Fibroblast of lung (primary cell): ENCODE data around the gene ZBTB16. TPM values are rescaled to one million over a fixed set of nuclear protein-coding genes. Genes with fewer than 3 reads are reported as not detected.

Source experiments
- DNase-seq, 2 donors: peaks; one replicate each; pipeline versions ENCODE4 v3.0.0 to v3.0.0-alpha.2; 2010; ENCODE audit warnings: low read depth in 2 of 2
- H2AFZ ChIP-seq: 2 replicates; pipeline ENCODE4 v1.5.1; 2012; ENCODE audit warnings: low read length, control low read depth, inconsistent platforms
- H3K27ac ChIP-seq: 2 replicates; pipeline ENCODE4 v1.5.1; 2011; ENCODE audit warnings: low read length, control low read depth; ENCODE audit not compliant: insufficient read depth
- H3K27me3 ChIP-seq: 2 replicates; pipeline ENCODE4 v1.5.1; 2011; ENCODE audit warnings: mild to moderate bottlenecking, low read length; ENCODE audit not compliant: control insufficient read depth, insufficient read depth
- H3K36me3 ChIP-seq: 2 replicates; pipeline ENCODE4 v1.5.1; 2011; ENCODE audit warnings: low read length; ENCODE audit not compliant: control insufficient read depth, insufficient read depth
- H3K4me1 ChIP-seq: 2 replicates; pipeline ENCODE4 v1.5.1; 2011; ENCODE audit warnings: low read length; ENCODE audit not compliant: control insufficient read depth, insufficient read depth; ENCODE audit errors: extremely low read depth
- H3K4me2 ChIP-seq: 2 replicates; pipeline ENCODE4 v1.5.1; 2011; ENCODE audit warnings: low read length, control low read depth; ENCODE audit not compliant: insufficient read depth; ENCODE audit errors: extremely low read depth
- H3K4me3 ChIP-seq, 4 experiments: fragments of 200-600 bp in 1 of 4; sonication (generic) in 1 of 4; replicated peaks in 1 of 4; 2 replicates each; pipeline ENCODE4 v1.5.1; 2011 to 2016; ENCODE audit warnings: low read length in 4 of 4, low read depth in 3 of 4, mild to moderate bottlenecking in 3 of 4, control low read depth in 2 of 4, inconsistent platforms in 1 of 4, mixed read lengths in 1 of 4; ENCODE audit not compliant: insufficient read depth in 1 of 4; ENCODE audit errors: control extremely low read depth in 1 of 4
- H3K79me2 ChIP-seq: 2 replicates; pipeline ENCODE4 v1.5.1; 2012; ENCODE audit warnings: mild to moderate bottlenecking, low read length, inconsistent platforms; ENCODE audit not compliant: control insufficient read depth, insufficient read depth
- H3K9ac ChIP-seq: 2 replicates; pipeline ENCODE4 v1.5.1; 2011; ENCODE audit warnings: mild to moderate bottlenecking, low read length, control low read depth; ENCODE audit not compliant: insufficient read depth
- H3K9me3 ChIP-seq: 2 replicates; pipeline ENCODE4 v1.5.1; 2012; ENCODE audit warnings: low read depth, low read length; ENCODE audit not compliant: control insufficient read depth, insufficient read depth
- H4K20me1 ChIP-seq: 2 replicates; pipeline ENCODE4 v1.5.1; 2011; ENCODE audit warnings: low read length; ENCODE audit not compliant: control insufficient read depth, insufficient read depth; ENCODE audit errors: extremely low read depth
- EZH2 ChIP-seq: IDR thresholded peaks from 2 replicates; pipeline ENCODE4 v1.5.1; 2012; ENCODE audit warnings: low read length, control low read depth, mild to moderate bottlenecking; ENCODE audit errors: missing control alignments
- polyA plus RNA-seq, 2 donors: library from polyadenylated mRNA; depleted of rRNA in 1 of 2; stranded (reverse) in 1 of 2; unstranded in 1 of 2; fragments of >200 nt; gene quantifications; 2 replicates each; pipeline ENCODE4 v1.2.1, GENCODE V29; 2011 to 2012; ENCODE audit warnings: missing spikeins in 1 of 2
- total RNA-seq: library from RNA; depleted of rRNA; stranded (reverse); fragments of >200 nt; gene quantifications from 2 replicates; pipeline ENCODE4 v1.2.1, GENCODE V29; 2014
- TF ChIP-seq, protein P1 (sequence below), 2 donors: IDR thresholded peaks in 1 of 2; conservative IDR thresholded peaks in 1 of 2; 1 replicate in 1 of 2; 2 replicates in 1 of 2; pipeline ENCODE4 v1.5.1; 2011 to 2012; ENCODE audit warnings: low read length in 2 of 2, control low read depth in 1 of 2, inconsistent platforms in 1 of 2, low read depth in 1 of 2, mild to moderate bottlenecking in 1 of 2

ZBTB16 gene
- total and polyA plus RNA-seq, 2 donors (not counting 1 experiment from before 2014, with no cell fraction given), result not detected

DNA sequence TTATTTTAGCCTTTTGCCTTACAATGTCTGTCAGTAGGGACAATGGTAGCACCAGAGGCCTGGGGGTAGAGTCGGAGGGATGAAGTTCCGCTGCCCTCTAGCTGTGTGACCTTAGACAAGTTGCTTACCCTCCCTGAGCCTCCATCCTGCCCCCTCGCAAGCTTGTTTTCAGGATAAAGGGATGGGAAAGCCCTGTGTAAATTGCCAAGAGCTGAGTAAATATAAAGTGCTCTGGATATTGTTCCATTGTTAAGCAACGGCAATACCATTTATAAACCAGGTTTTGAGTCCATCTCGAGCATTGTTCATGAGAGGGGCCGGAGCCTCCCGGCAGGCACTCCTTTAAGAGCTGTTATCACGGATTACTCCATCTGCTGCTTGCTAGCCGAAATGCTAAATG, 72.9 kb downstream of the ZBTB16 start:
- no peaks in the 10 kb centered on the region for H3K79me2 ChIP-seq
- H4K20me1 ChIP-seq, result no peaks in the 10 kb centered on the region
- no peak for TF ChIP-seq EZH2
- TF ChIP-seq, protein P1, sequence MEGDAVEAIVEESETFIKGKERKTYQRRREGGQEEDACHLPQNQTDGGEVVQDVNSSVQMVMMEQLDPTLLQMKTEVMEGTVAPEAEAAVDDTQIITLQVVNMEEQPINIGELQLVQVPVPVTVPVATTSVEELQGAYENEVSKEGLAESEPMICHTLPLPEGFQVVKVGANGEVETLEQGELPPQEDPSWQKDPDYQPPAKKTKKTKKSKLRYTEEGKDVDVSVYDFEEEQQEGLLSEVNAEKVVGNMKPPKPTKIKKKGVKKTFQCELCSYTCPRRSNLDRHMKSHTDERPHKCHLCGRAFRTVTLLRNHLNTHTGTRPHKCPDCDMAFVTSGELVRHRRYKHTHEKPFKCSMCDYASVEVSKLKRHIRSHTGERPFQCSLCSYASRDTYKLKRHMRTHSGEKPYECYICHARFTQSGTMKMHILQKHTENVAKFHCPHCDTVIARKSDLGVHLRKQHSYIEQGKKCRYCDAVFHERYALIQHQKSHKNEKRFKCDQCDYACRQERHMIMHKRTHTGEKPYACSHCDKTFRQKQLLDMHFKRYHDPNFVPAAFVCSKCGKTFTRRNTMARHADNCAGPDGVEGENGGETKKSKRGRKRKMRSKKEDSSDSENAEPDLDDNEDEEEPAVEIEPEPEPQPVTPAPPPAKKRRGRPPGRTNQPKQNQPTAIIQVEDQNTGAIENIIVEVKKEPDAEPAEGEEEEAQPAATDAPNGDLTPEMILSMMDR (conservative IDR thresholded peaks at IDR 0.05 in 1 of 2, IDR thresholded peaks at IDR 0.05 in 1 of 2; ENCODE audit: low read depth in 1 of 2, low read length in 2 of 2), result no peak
- H3K27ac ChIP-seq, result no peak overlapping the region
- no peaks in the 10 kb centered on the region for H3K27me3 ChIP-seq
- no peaks in the 10 kb centered on the region for H3K36me3 ChIP-seq
- no peaks in the 10 kb centered on the region for H3K9me3 ChIP-seq
- H3K4me1 ChIP-seq, result no peaks in the 10 kb centered on the region
- no peak overlapping the region for H2AFZ ChIP-seq
- no peak overlapping the region for H3K4me2 ChIP-seq
- H3K9ac ChIP-seq, result no peak overlapping the region
- DNase-seq, result no peak
- H3K4me3 ChIP-seq, result no peak overlapping the region

DNA sequence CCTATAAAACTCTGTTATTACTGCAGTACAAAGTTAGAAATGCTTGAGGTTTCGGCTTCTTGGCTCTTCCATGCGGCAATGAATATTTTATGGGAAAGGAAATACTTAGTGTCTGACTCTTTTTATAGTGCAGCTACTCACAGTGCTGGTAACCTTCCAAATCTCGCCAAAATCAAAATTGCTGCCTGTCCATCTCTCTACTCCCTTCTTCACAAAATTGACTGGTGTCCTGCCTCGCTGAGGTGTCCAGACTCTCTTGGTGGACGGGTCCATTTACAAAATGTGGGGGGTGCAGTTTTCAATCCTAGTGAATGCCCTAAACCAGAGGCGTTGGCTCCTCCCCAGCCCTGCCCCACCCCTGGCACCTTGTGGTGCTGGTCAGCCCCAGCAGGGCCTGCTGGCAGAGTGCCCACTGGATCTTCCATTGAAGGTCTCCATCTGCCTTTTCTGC, 73.5 kb downstream of the ZBTB16 start:
- H3K27me3 ChIP-seq, result no peaks in the 10 kb centered on the region
- H3K9ac ChIP-seq, result no peak overlapping the region
- no peaks in the 10 kb centered on the region for H3K36me3 ChIP-seq
- TF ChIP-seq EZH2, result no peak
- TF ChIP-seq, protein P1 (conservative IDR thresholded peaks at IDR 0.05 in 1 of 2, IDR thresholded peaks at IDR 0.05 in 1 of 2; ENCODE audit: low read depth in 1 of 2, low read length in 2 of 2), result no peak
- H3K4me3 ChIP-seq, result no peak overlapping the region
- no peak overlapping the region for H2AFZ ChIP-seq
- H3K9me3 ChIP-seq, result no peaks in the 10 kb centered on the region
- H3K4me1 ChIP-seq, result no peaks in the 10 kb centered on the region
- peak; percentile 27 to 61 for DNase-seq
- H3K27ac ChIP-seq, result no peak overlapping the region
- no peaks in the 10 kb centered on the region for H4K20me1 ChIP-seq
- H3K4me2 ChIP-seq, result no peak overlapping the region
- H3K79me2 ChIP-seq, result no peaks in the 10 kb centered on the region

DNA sequence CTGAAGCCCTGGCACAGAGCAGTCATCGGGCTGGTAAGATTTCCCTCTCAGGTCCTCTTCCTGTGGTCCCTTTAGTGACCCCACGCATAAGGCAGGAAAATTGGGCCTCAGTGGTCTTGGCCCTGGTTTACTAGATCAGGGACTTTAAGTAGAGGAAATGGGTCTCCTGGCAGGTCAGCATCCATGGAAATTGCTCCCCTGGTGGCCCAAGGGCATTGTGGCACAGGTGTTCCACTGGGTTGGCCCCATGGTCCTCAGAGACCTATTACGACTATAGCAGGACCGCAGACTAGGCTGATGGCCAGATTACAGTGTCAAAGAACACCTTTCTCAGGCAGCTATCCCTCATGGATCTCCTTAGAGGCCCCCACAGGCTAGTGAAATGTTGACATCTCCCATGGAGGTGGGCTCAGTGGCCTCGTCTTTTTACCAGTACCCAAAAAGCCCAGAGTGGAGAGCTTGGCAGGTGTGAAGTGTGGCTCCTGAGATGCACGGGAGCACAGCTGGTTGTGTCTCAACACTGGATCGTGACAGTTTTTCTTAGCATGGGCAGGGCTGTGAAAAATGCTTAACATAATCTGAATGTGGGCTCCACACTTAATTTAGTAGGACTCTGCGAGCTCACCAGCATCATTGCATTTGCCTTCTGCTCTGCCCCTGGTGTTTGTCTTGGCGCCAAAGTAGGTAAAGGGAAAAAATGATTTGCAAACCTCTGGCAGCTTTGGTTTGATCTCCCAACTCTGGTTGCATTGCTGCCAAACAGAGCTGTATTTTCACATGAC, 74.2 kb downstream of the ZBTB16 start:
- Histone ChIP-seq H3K27ac (no peak overlapping the region), H2AFZ (no peak overlapping the region), H3K79me2 (no peaks in the 10 kb centered on the region), H4K20me1 (no peaks in the 10 kb centered on the region), H3K4me2 (no peak overlapping the region), H3K9me3 (no peaks in the 10 kb centered on the region), H3K4me1 (no peaks in the 10 kb centered on the region), H3K4me3 (no peak overlapping the region), H3K9ac (no peak overlapping the region), H3K27me3 (no peaks in the 10 kb centered on the region), H3K36me3 (no peaks in the 10 kb centered on the region)
- TF ChIP-seq, protein P1 (conservative IDR thresholded peaks at IDR 0.05 in 1 of 2, IDR thresholded peaks at IDR 0.05 in 1 of 2; ENCODE audit: low read depth in 1 of 2, low read length in 2 of 2), result no peak
- no peak for TF ChIP-seq EZH2
- peak in 1 of 2 donors; percentile 39 for DNase-seq
